H9 (cell line): ENCODE measurements around the gene ADM. TPM values are rescaled to one million over a fixed set of nuclear protein-coding genes. Genes with fewer than 3 reads are reported as not detected.
"Not testable (repeated sequence)": the region's sequence is repeated elsewhere in the genome, so short reads cannot be mapped to it uniquely, and the experiment has no call there.

Experiments
- DNase-seq: peaks from one replicate; pipeline ENCODE4 v3.0.0-alpha.2; 2017
- H2AFZ ChIP-seq: one replicate; pipeline ENCODE4 v1.6.1; 2013; ENCODE audit warnings: mild to moderate bottlenecking, low read length, control low read depth, moderate library complexity
- H2AK5ac ChIP-seq: 2 replicates; pipeline ENCODE4 v1.6.1; 2013; ENCODE audit warnings: low read length, control low read depth, mixed read lengths; ENCODE audit not compliant: insufficient read length
- H2BK120ac ChIP-seq: one replicate; pipeline ENCODE4 v1.6.1; 2013; ENCODE audit warnings: low read depth, mild to moderate bottlenecking, low read length, control low read depth, inconsistent platforms; ENCODE audit not compliant: poor library complexity, severe bottlenecking
- H2BK12ac ChIP-seq: 2 replicates; pipeline ENCODE4 v1.6.1; 2013; ENCODE audit warnings: low read length, control low read depth, mixed read lengths, low read depth; ENCODE audit not compliant: insufficient read length
- H2BK15ac ChIP-seq: 2 replicates; pipeline ENCODE4 v1.6.1; 2013; ENCODE audit warnings: low read depth, low read length, control low read depth
- H2BK20ac ChIP-seq: one replicate; pipeline ENCODE4 v1.6.1; 2013; ENCODE audit warnings: low read depth, mild to moderate bottlenecking, low read length, control low read depth, inconsistent platforms; ENCODE audit not compliant: poor library complexity, severe bottlenecking
- H2BK5ac ChIP-seq: 2 replicates; pipeline ENCODE4 v1.6.1; 2013; ENCODE audit warnings: low read length, control low read depth, mixed read lengths; ENCODE audit not compliant: insufficient read length
- H3K14ac ChIP-seq: 2 replicates; pipeline ENCODE4 v1.6.1; 2013; ENCODE audit warnings: low read length, control low read depth; ENCODE audit not compliant: insufficient read depth
- H3K18ac ChIP-seq: 2 replicates; pipeline ENCODE4 v1.6.1; 2013; ENCODE audit warnings: low read depth, mild to moderate bottlenecking, mixed read lengths, low read length, control low read depth; ENCODE audit not compliant: insufficient read length
- H3K23ac ChIP-seq: 2 replicates; pipeline ENCODE4 v1.6.1; 2013; ENCODE audit warnings: low read length, control low read depth, mixed read lengths, low read depth; ENCODE audit not compliant: insufficient read length
- H3K23me2 ChIP-seq: 2 replicates; pipeline ENCODE4 v1.6.1; 2013; ENCODE audit warnings: low read depth, mild to moderate bottlenecking, mixed read lengths, low read length, control low read depth; ENCODE audit not compliant: insufficient read length, poor library complexity, severe bottlenecking
- H3K27ac ChIP-seq: 2 replicates; pipeline ENCODE4 v1.5.1; 2013; ENCODE audit warnings: low read length, control low read depth, mixed read lengths, low read depth; ENCODE audit not compliant: insufficient read length
- H3K27me3 ChIP-seq: 2 replicates; pipeline ENCODE4 v1.6.1; 2013; ENCODE audit warnings: low read length, control low read depth, inconsistent platforms; ENCODE audit not compliant: insufficient read depth
- H3K4ac ChIP-seq: 2 replicates; pipeline ENCODE4 v1.6.1; 2013; ENCODE audit warnings: low read depth, mild to moderate bottlenecking, control low read depth, inconsistent platforms, low read length, moderate library complexity
- H3K4me1 ChIP-seq: 2 replicates; pipeline ENCODE4 v1.6.1; 2013; ENCODE audit warnings: low read length, control low read depth, inconsistent platforms; ENCODE audit not compliant: insufficient read depth
- H3K4me2 ChIP-seq: 2 replicates; pipeline ENCODE4 v1.6.1; 2013; ENCODE audit warnings: low read length, control low read depth, mixed read lengths; ENCODE audit not compliant: insufficient read length, insufficient read depth
- H3K56ac ChIP-seq: 2 replicates; pipeline ENCODE4 v1.6.1; 2013; ENCODE audit warnings: low read depth, mild to moderate bottlenecking, mixed read lengths, low read length, control low read depth; ENCODE audit not compliant: insufficient read length
- H3K79me1 ChIP-seq: 2 replicates; pipeline ENCODE4 v1.6.1; 2013; ENCODE audit warnings: low read depth, mild to moderate bottlenecking, moderate library complexity, low read length, control low read depth, inconsistent platforms; ENCODE audit not compliant: insufficient read depth, poor library complexity, severe bottlenecking
- H3K79me2 ChIP-seq: 2 replicates; pipeline ENCODE4 v1.6.1; 2013; ENCODE audit warnings: low read length, control low read depth, inconsistent platforms; ENCODE audit not compliant: insufficient read depth
- H3K9ac ChIP-seq: 2 replicates; pipeline ENCODE4 v1.6.1; 2013; ENCODE audit warnings: low read length, control low read depth, mixed read lengths; ENCODE audit not compliant: insufficient read length; ENCODE audit errors: extremely low read depth
- H3K9me3 ChIP-seq: one replicate; pipeline ENCODE4 v1.6.1; 2013; ENCODE audit warnings: low read depth, low read length, inconsistent platforms; ENCODE audit not compliant: control insufficient read depth
- H3T11ph ChIP-seq: one replicate; pipeline ENCODE4 v1.6.1; 2013; ENCODE audit warnings: mild to moderate bottlenecking, low read length, control low read depth, inconsistent platforms
- H4K20me1 ChIP-seq: one replicate; pipeline ENCODE4 v1.6.1; 2013; ENCODE audit not compliant: control insufficient read depth, insufficient read length, insufficient read depth
- H4K5ac ChIP-seq: 2 replicates; pipeline ENCODE4 v1.6.1; 2013; ENCODE audit warnings: low read depth, mild to moderate bottlenecking, mixed read lengths, low read length, control low read depth; ENCODE audit not compliant: insufficient read length
- H4K8ac ChIP-seq: replicated peaks from 2 replicates; pipeline ENCODE4 v1.6.1; 2013; ENCODE audit warnings: low read length, control low read depth, mixed read lengths, low read depth; ENCODE audit not compliant: insufficient read length
- H4K91ac ChIP-seq: 2 replicates; pipeline ENCODE4 v1.6.1; 2013; ENCODE audit warnings: low read depth, mild to moderate bottlenecking, moderate library complexity, mixed read lengths, low read length, control low read depth; ENCODE audit not compliant: insufficient read length
- H3K27ac Mint-ChIP-seq, 3 experiments: 2 replicates in 2 of 3; 3 replicates in 1 of 3; pipeline ENCODE4 v1.8.0; 2020 to 2021; ENCODE audit warnings: mixed read lengths in 3 of 3, mild to moderate bottlenecking in 1 of 3, moderate library complexity in 1 of 3
- H3K27me3 Mint-ChIP-seq: 2 replicates; pipeline ENCODE4 v1.8.0; 2021; ENCODE audit warnings: low read depth, mild to moderate bottlenecking, moderate library complexity, mixed read lengths
- H3K36me3 Mint-ChIP-seq, 3 experiments: 2 replicates in 2 of 3; 3 replicates in 1 of 3; pipeline ENCODE4 v1.8.0; 2020 to 2021; ENCODE audit warnings: low read depth in 3 of 3, mixed read lengths in 3 of 3; ENCODE audit not compliant: insufficient read depth in 1 of 3
- H3K4me1 Mint-ChIP-seq, 2 experiments: 2 replicates each; pipeline ENCODE4 v1.8.0; 2020; ENCODE audit warnings: mixed read lengths in 2 of 2
- H3K4me3 Mint-ChIP-seq, 2 experiments: 2 replicates in 1 of 2; 3 replicates in 1 of 2; pipeline ENCODE4 v1.8.0; 2020 to 2021; ENCODE audit warnings: mild to moderate bottlenecking in 2 of 2, mixed read lengths in 2 of 2, moderate library complexity in 1 of 2
- H3K9me3 Mint-ChIP-seq, 2 experiments: 2 replicates in 1 of 2; 3 replicates in 1 of 2; pipeline ENCODE4 v1.8.0; 2020; ENCODE audit warnings: mild to moderate bottlenecking in 2 of 2, mixed read lengths in 2 of 2, moderate library complexity in 1 of 2
- WGBS: extraction: QIAGEN DNeasy Blood & Tissue Kit; methylation state at CpG from one replicate; pipeline ENCODE4 v1.1.7; 2013; ENCODE audit warnings: missing lambda C conversion rate, low lambda C conversion rate, mixed read lengths; ENCODE audit not compliant: insufficient read length; ENCODE audit errors: extremely low coverage; 5-methylcytosine and 5-hydroxymethylcytosine counted together
- total RNA-seq: library from RNA; stranded (reverse); gene quantifications from 2 replicates; pipeline ENCODE4 v1.2.1, GENCODE V29; 2021
- TF ChIP-seq, protein P1 (sequence below): fragments of 200-600 bp; sonication (generic); conservative IDR thresholded peaks from 3 replicates; pipeline ENCODE4 v1.8.0; 2021; ENCODE audit warnings: antibody characterized with exemption, mild to moderate bottlenecking

Gene ADM
- total RNA-seq, 1 experiment from 2014 or later = 99.1 TPM

DNA sequence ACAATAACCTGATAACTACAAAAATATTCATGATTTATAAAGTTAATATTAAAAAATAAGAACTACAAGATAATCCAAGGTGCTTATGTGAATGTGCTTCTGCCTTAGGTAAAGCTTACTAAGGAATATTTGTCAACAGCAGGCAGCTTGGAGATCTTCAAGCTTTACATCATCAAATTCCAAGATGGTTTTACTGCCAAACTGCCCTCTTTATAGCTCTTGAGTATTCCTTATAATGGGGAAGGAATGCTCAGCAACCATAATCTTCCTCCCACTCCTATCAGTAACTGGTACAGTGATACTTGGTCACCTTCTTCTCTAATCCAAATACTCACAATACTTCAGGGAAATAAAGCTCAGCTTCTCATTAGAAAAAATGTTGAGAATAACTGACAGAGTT lies 40.9 kb upstream of the ADM start:
- Histone ChIP-seq H3K27me3 (no peaks in the 10 kb centered on the region), H2BK20ac (no peak overlapping the region), H2AK5ac (no peak overlapping the region), H3K23me2 (no peaks in the 10 kb centered on the region), H3K79me1 (no peaks in the 10 kb centered on the region), H3K9me3 (no peaks in the 10 kb centered on the region), H4K20me1 (no peaks in the 10 kb centered on the region), H2BK12ac (no peak overlapping the region), H2BK15ac (no peak overlapping the region), H3K27ac (no peak overlapping the region), H4K5ac (no peak overlapping the region), H3K4ac (no peak overlapping the region), H3T11ph (no peak overlapping the region), H3K79me2 (no peaks in the 10 kb centered on the region), H3K56ac (no peak overlapping the region), H2BK5ac (no peak overlapping the region), H3K14ac (no peak overlapping the region), H4K91ac (no peak overlapping the region), H3K9ac (no peak overlapping the region), H2BK120ac (no peak overlapping the region), H3K23ac (no peak overlapping the region), H2AFZ (no peak overlapping the region), H3K18ac (no peak overlapping the region), H3K4me1 (no peaks in the 10 kb centered on the region), H3K4me2 (no peak overlapping the region), H4K8ac (no peak overlapping the region)
- TF ChIP-seq, protein P1, sequence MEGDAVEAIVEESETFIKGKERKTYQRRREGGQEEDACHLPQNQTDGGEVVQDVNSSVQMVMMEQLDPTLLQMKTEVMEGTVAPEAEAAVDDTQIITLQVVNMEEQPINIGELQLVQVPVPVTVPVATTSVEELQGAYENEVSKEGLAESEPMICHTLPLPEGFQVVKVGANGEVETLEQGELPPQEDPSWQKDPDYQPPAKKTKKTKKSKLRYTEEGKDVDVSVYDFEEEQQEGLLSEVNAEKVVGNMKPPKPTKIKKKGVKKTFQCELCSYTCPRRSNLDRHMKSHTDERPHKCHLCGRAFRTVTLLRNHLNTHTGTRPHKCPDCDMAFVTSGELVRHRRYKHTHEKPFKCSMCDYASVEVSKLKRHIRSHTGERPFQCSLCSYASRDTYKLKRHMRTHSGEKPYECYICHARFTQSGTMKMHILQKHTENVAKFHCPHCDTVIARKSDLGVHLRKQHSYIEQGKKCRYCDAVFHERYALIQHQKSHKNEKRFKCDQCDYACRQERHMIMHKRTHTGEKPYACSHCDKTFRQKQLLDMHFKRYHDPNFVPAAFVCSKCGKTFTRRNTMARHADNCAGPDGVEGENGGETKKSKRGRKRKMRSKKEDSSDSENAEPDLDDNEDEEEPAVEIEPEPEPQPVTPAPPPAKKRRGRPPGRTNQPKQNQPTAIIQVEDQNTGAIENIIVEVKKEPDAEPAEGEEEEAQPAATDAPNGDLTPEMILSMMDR = no peak
- DNase-seq = no peak
- no peaks in the 10 kb centered on the region for H3K27me3 Mint-ChIP-seq
- H3K4me3 Mint-ChIP-seq = no peak overlapping the region
- H3K4me1 Mint-ChIP-seq = peaks cover 3 to 4% of the 10 kb centered on the region in 2 experiments; a peak in 2 of 4 replicates
- peaks cover 0 to 5% (median 0%) of the 10 kb centered on the region in 3 experiments; a peak in 1 of 7 replicates for H3K36me3 Mint-ChIP-seq
- H3K27ac Mint-ChIP-seq = peak overlapping the region in 1 of 3 experiments; percentile 19; a peak in 1 of 7 replicates
- H3K9me3 Mint-ChIP-seq = no peaks in the 10 kb centered on the region

DNA sequence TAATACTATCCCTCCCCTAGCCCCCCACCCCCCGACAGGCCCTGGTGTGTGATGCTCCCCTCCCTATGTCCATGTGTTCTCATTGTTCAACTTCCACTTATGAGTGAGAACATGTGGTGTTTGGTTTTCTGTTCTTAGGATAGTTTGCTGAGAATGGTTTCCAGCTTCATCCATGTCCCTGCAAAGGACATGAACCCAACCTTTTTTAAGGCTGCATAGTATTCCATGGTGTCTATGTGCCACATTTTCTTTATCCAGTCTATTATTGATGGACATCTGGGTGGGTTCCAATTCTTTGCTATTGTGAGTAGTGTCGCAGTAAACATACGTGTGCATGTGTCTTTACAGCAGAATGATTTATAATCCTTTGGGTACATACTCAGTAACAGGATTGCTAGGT lies 40.2 kb upstream of the ADM start:
- not testable (repeated sequence) for H2AK5ac ChIP-seq

More for the DNA sequence above, 40.2 kb upstream of the ADM start:
- H3K27ac ChIP-seq, H3K4me3 Mint-ChIP-seq, H3K23me2 ChIP-seq, H4K20me1 ChIP-seq, H2BK15ac ChIP-seq, H3T11ph ChIP-seq, H2BK20ac ChIP-seq, H3K36me3 Mint-ChIP-seq, H3K9me3 ChIP-seq, H3K4ac ChIP-seq, H3K23ac ChIP-seq, H3K4me1 Mint-ChIP-seq, H2BK120ac ChIP-seq, DNase-seq, H3K4me1 ChIP-seq, H3K27me3 Mint-ChIP-seq, H4K91ac ChIP-seq, H3K9me3 Mint-ChIP-seq, H3K4me2 ChIP-seq, H3K56ac ChIP-seq, H3K18ac ChIP-seq, H3K9ac ChIP-seq, H4K5ac ChIP-seq, H2BK12ac ChIP-seq, H3K79me1 ChIP-seq, H3K27me3 ChIP-seq, H2BK5ac ChIP-seq, H3K27ac Mint-ChIP-seq, H3K79me2 ChIP-seq, H3K14ac ChIP-seq, H4K8ac ChIP-seq, H2AFZ ChIP-seq: not testable (repeated sequence)
- no CpG with 5 or more reads among the region's 3 CpGs for WGBS
